Ovary (tissue), 3 donors: ENCODE results near the gene RAB3GAP1.

Source experiments
- CTCF ChIP-seq, 3 donors: fragments of 450-650 bp in 2 of 3; fragments of 200-600 bp in 1 of 3; IDR thresholded peaks; one replicate each; pipeline versions ENCODE4 v1.5.1 to v1.8.0; 2016 to 2022; ENCODE audit warnings: antibody characterized with exemption in 3 of 3, mild to moderate bottlenecking in 1 of 3
- EP300 ChIP-seq: sonication (generic); formaldehyde crosslinking; IDR thresholded peaks from one replicate; pipeline ENCODE4 v1.6.1; 2017; ENCODE audit warnings: antibody characterized with exemption
- POLR2A ChIP-seq: fragments of 450-650 bp; IDR thresholded peaks from one replicate; pipeline ENCODE4 v1.6.1; 2017; ENCODE audit warnings: antibody characterized with exemption, mild to moderate bottlenecking, moderate library complexity
- donor health status: DM: no; HTN: no; CAD: no.

GRCh38 chr2:135154962-135155361, 102.9 kb downstream of the RAB3GAP1 start:
- TF ChIP-seq CTCF (IDR thresholded peaks at IDR 0.05) (no peak), EP300 (no peak), POLR2A (no peak)
